ENCODE data around the gene CHMP6. TPM values are rescaled to one million over a fixed set of nuclear protein-coding genes. Genes with fewer than 3 reads are reported as not detected.

The CHMP6 gene
- total RNA-seq, 1 donor from 2014 or later = 26.9 TPM

GRCh38 chr17:81043319-81043724 lies 51.7 kb downstream of the CHMP6 start:
- Mint-ChIP-seq H3K27me3 (ENCODE audit: low read depth) (no peaks in the 10 kb centered on the region), H3K9me3 (no peaks in the 10 kb centered on the region), H3K27ac (peak overlapping the region; percentile 98), H3K4me3 (peak overlapping the region; percentile 32), H3K4me1 (peaks cover 55% of the 10 kb centered on the region), H3K36me3 (no peaks in the 10 kb centered on the region)
- no peak for TF ChIP-seq CTCF (IDR thresholded peaks at IDR 0.05; ENCODE audit: unreplicated experiment)
- DNase-seq (ENCODE audit: low spot score in 2 of 2, unreplicated experiment in 2 of 2) = no peak

GRCh38 chr17:81043725-81044427 lies 52.2 kb downstream of the CHMP6 start:
- Mint-ChIP-seq H3K4me3 (peak overlapping the region; percentile 32), H3K27ac (peak overlapping the region; percentile 98)

GRCh38 chr17:81044428-81044763 lies 52.8 kb downstream of the CHMP6 start:
- peak overlapping the region; percentile 98 for H3K27ac Mint-ChIP-seq
- peak overlapping the region; percentile 16 for H3K4me3 Mint-ChIP-seq
- H3K4me1 Mint-ChIP-seq = peaks cover 55% of the 10 kb centered on the region
- no peak for TF ChIP-seq CTCF (IDR thresholded peaks at IDR 0.05; ENCODE audit: unreplicated experiment)
- no peaks in the 10 kb centered on the region for H3K9me3 Mint-ChIP-seq
- no peaks in the 10 kb centered on the region for H3K27me3 Mint-ChIP-seq (ENCODE audit: low read depth)
- no peaks in the 10 kb centered on the region for H3K36me3 Mint-ChIP-seq
- DNase-seq (ENCODE audit: low spot score in 2 of 2, unreplicated experiment in 2 of 2) = no peak

More at GRCh38 chr17:81043725-81044427, 52.2 kb downstream of the CHMP6 start:
- Mint-ChIP-seq H3K36me3 (no peaks in the 10 kb centered on the region), H3K4me1 (peaks cover 54% of the 10 kb centered on the region), H3K9me3 (no peaks in the 10 kb centered on the region), H3K27me3 (ENCODE audit: low read depth) (no peaks in the 10 kb centered on the region)
- no peak for TF ChIP-seq CTCF (IDR thresholded peaks at IDR 0.05; ENCODE audit: unreplicated experiment)
- no peak for DNase-seq (ENCODE audit: low spot score in 2 of 2, unreplicated experiment in 2 of 2)

GRCh38 chr17:81044764-81045589 lies 53.3 kb downstream of the CHMP6 start:
- peaks cover 56% of the 10 kb centered on the region for H3K4me1 Mint-ChIP-seq
- TF ChIP-seq CTCF (IDR thresholded peaks at IDR 0.05; ENCODE audit: unreplicated experiment) = no peak
- DNase-seq (ENCODE audit: low spot score in 2 of 2, unreplicated experiment in 2 of 2) = peak; percentile 56 to 69
- H3K4me3 Mint-ChIP-seq = peak overlapping the region; percentile 24
- H3K9me3 Mint-ChIP-seq = no peaks in the 10 kb centered on the region
- peak overlapping the region; percentile 98 for H3K27ac Mint-ChIP-seq
- no peaks in the 10 kb centered on the region for H3K27me3 Mint-ChIP-seq (ENCODE audit: low read depth)
- H3K36me3 Mint-ChIP-seq = no peaks in the 10 kb centered on the region

- no peaks in the 10 kb centered on the region for H3K36me3 Mint-ChIP-seq
- TF ChIP-seq CTCF (IDR thresholded peaks at IDR 0.05; ENCODE audit: unreplicated experiment) = no peak
- H3K4me3 Mint-ChIP-seq = peak overlapping the region; percentile 24
- H3K27ac Mint-ChIP-seq = peak overlapping the region; percentile 82
- DNase-seq (ENCODE audit: low spot score in 2 of 2, unreplicated experiment in 2 of 2) = no peak
- no peaks in the 10 kb centered on the region for H3K9me3 Mint-ChIP-seq
- H3K4me1 Mint-ChIP-seq = peaks cover 54% of the 10 kb centered on the region
- H3K27me3 Mint-ChIP-seq (ENCODE audit: low read depth) = no peaks in the 10 kb centered on the region
Observed at GRCh38 chr17:81045590-81046095, 54.0 kb downstream of the CHMP6 start.
